GM12878 (cell line): ENCODE results near the gene LYSMD1. TPM values are rescaled to one million over a fixed set of nuclear protein-coding genes. Genes with fewer than 3 reads are reported as not detected.

Experiments
- ATAC-seq: fragments of 200-7000 bp; cut with Tn5 transposase; 3 replicates; pipeline ENCODE4 v1.9.1; 2020; ENCODE audit warnings: mild to moderate bottlenecking, moderate library complexity
- BruUV-seq: library from RNA; stranded (reverse); fragments of 400-500 nt; replicated peaks from 2 replicates; lab custom pipeline; 2021; lab: Mats Ljungman, UMichigan
- CTCF ChIA-PET: fragments of 300-600 bp; sonication (Branson Sonifier 250); formaldehyde crosslinking; extraction: SDS; loops from one replicate; lab custom pipeline; 2021; ENCODE audit warnings: inconsistent platforms; lab: Yijun Ruan, JAX
- POLR2A ChIA-PET: fragments of 350-600 bp; formaldehyde crosslinking; extraction: SDS; loops from one replicate; lab custom pipeline; 2021; ENCODE audit warnings: inconsistent platforms; lab: Charles Lee
- RAD21 ChIA-PET: fragments of 300-600 bp; sonication (Branson Sonifier 250); formaldehyde crosslinking; loops from one replicate; lab custom pipeline; 2023; ENCODE audit warnings: antibody characterized with exemption; ENCODE audit not compliant: unreplicated experiment; lab: Charles Lee
- SMC1A ChIA-PET: fragments of 300-600 bp; sonication (Branson Sonifier 250); formaldehyde crosslinking; loops from one replicate; lab custom pipeline; 2023; ENCODE audit not compliant: unreplicated experiment, uncharacterized antibody; lab: Charles Lee
- DNase-seq: peaks from one replicate; pipeline ENCODE4 v3.0.0-alpha.2; 2011; ENCODE audit warnings: low read depth, low spot score
- FAIRE-seq: peaks from 3 replicates; lab custom pipeline; 2011; peaks lifted over from hg19 to GRCh38; lab: Jason Lieb, UNC
- H2AFZ ChIP-seq: 2 replicates; pipeline ENCODE4 v1.6.0; 2011; ENCODE audit warnings: low read depth, low read length, control low read depth; ENCODE audit not compliant: control insufficient read depth
- H3K27ac ChIP-seq: 2 replicates; pipeline ENCODE4 v1.5.1; 2011; ENCODE audit warnings: control low read depth; ENCODE audit not compliant: control insufficient read depth, insufficient read depth
- H3K27me3 ChIP-seq, 2 experiments: replicated peaks in 1 of 2; 2 replicates each; pipeline versions ENCODE4 v1.6.0 to v1.6.1; 2011; ENCODE audit warnings: low read length in 1 of 2; ENCODE audit not compliant: control insufficient read depth in 2 of 2, insufficient read depth in 2 of 2
- H3K36me3 ChIP-seq, 2 experiments: 2 replicates each; pipeline ENCODE4 v1.5.1; 2011; ENCODE audit warnings: low read length in 1 of 2; ENCODE audit not compliant: control insufficient read depth in 2 of 2, insufficient read depth in 2 of 2
- H3K4me1 ChIP-seq: 2 replicates; pipeline ENCODE4 v1.6.1; 2011; ENCODE audit warnings: mild to moderate bottlenecking, low read length, moderate library complexity, mixed read lengths; ENCODE audit not compliant: control insufficient read depth, insufficient read depth
- H3K4me2 ChIP-seq: 2 replicates; pipeline ENCODE4 v1.6.0; 2011; ENCODE audit warnings: control low read depth; ENCODE audit not compliant: control insufficient read depth, insufficient read depth
- H3K4me3 ChIP-seq: fragments of 200-600 bp; sonication (generic); 2 replicates; pipeline ENCODE4 v1.5.1; 2016
- H3K79me2 ChIP-seq: 2 replicates; pipeline ENCODE4 v1.6.0; 2011; ENCODE audit warnings: low read length; ENCODE audit not compliant: control insufficient read depth, insufficient read depth
- H3K9ac ChIP-seq: 2 replicates; pipeline ENCODE4 v1.8.0; 2011; ENCODE audit warnings: low read length, control low read depth, mixed read lengths; ENCODE audit not compliant: control insufficient read depth, insufficient read depth
- H3K9me3 ChIP-seq: replicated peaks from 3 replicates; pipeline ENCODE4 v1.5.1; 2011; ENCODE audit warnings: mild to moderate bottlenecking, low read length; ENCODE audit not compliant: control insufficient read depth, insufficient read depth
- H4K20me1 ChIP-seq: 2 replicates; pipeline ENCODE4 v1.6.0; 2011; ENCODE audit not compliant: control insufficient read depth, insufficient read depth
- E2F8 ChIP-seq: fragments of 450-650 bp; IDR thresholded peaks from 2 replicates; pipeline ENCODE4 v1.6.1; 2018; ENCODE audit warnings: mild to moderate bottlenecking, low read depth, moderate library complexity; ENCODE audit not compliant: partially characterized antibody
- FOS ChIP-seq: IDR thresholded peaks from 3 replicates; pipeline ENCODE4 v1.6.1; 2011; ENCODE audit warnings: borderline replicate concordance; ENCODE audit not compliant: insufficient read length; ENCODE audit errors: extremely low read depth
- JUND ChIP-seq: IDR thresholded peaks from 2 replicates; pipeline ENCODE4 v1.6.1; 2012; ENCODE audit warnings: low read depth, mild to moderate bottlenecking, low read length, improper control_type of control experiment, moderate library complexity
- MEF2A ChIP-seq: IDR thresholded peaks from 2 replicates; pipeline ENCODE4 v1.6.1; 2011; ENCODE audit warnings: low read depth, mild to moderate bottlenecking, low read length, moderate library complexity; ENCODE audit not compliant: insufficient read depth
- MTA2 ChIP-seq: fragments of 450-650 bp; IDR thresholded peaks from 2 replicates; pipeline ENCODE4 v1.6.1; 2016; ENCODE audit warnings: low read depth, mild to moderate bottlenecking, moderate library complexity
- NFXL1 ChIP-seq: fragments of 450-650 bp; IDR thresholded peaks from 2 replicates; pipeline ENCODE4 v1.6.1; 2017; ENCODE audit warnings: antibody characterized with exemption, mild to moderate bottlenecking, borderline replicate concordance
- RELA ChIP-seq: fragments of 450-650 bp; IDR thresholded peaks from 2 replicates; pipeline ENCODE4 v1.8.0; 2014; ENCODE audit warnings: borderline replicate concordance; ENCODE audit not compliant: partially characterized antibody
- SIN3A ChIP-seq: IDR thresholded peaks from 2 replicates; pipeline ENCODE4 v1.6.1; 2012; ENCODE audit warnings: low read depth, low read length, improper control_type of control experiment
- SMARCA5 ChIP-seq: fragments of 450-650 bp; IDR thresholded peaks from 2 replicates; pipeline ENCODE4 v1.6.1; 2017; ENCODE audit warnings: mild to moderate bottlenecking
- SMC3 ChIP-seq: IDR thresholded peaks from 2 replicates; pipeline ENCODE4 v1.6.1; 2011; ENCODE audit warnings: low read length, improper control_type of control experiment, borderline replicate concordance
- TAF1 ChIP-seq: IDR thresholded peaks from 2 replicates; pipeline ENCODE4 v1.6.1; 2011; ENCODE audit warnings: mild to moderate bottlenecking, low read depth, low read length, borderline replicate concordance
- TCF12 ChIP-seq: IDR thresholded peaks from 2 replicates; pipeline ENCODE4 v1.6.1; 2011; ENCODE audit warnings: low read depth, mild to moderate bottlenecking, low read length
- ZBED1 ChIP-seq: IDR thresholded peaks from 2 replicates; pipeline ENCODE4 v1.6.1; 2016; ENCODE audit warnings: borderline replicate concordance
- ZNF217 ChIP-seq: fragments of 450-650 bp; IDR thresholded peaks from 2 replicates; pipeline ENCODE4 v1.6.1; 2017; ENCODE audit warnings: antibody characterized with exemption, mild to moderate bottlenecking
- ZNF622 ChIP-seq: fragments of 450-650 bp; IDR thresholded peaks from 2 replicates; pipeline ENCODE4 v1.6.1; 2017; ENCODE audit warnings: mild to moderate bottlenecking, inconsistent platforms
- WGBS: methylation state at CpG from one replicate; pipeline ENCODE4 v1.1.6; 2016; ENCODE audit warnings: low lambda C conversion rate; ENCODE audit not compliant: insufficient replicate concordance, insufficient coverage; ENCODE audit errors: missing lambda C conversion rate; 5-methylcytosine and 5-hydroxymethylcytosine counted together
- in situ Hi-C: fragments of 300-500 bp; cut with MboI; formaldehyde crosslinking; loops from 9 replicates; pipeline ENCODE4 v1.14.3; 2018; ENCODE audit warnings: mixed read lengths
- intact Hi-C: fragments of 100-400 bp; cut with micrococcal nuclease; formaldehyde crosslinking; loops from one replicate; pipeline ENCODE4 v1.14.2; 2022; ENCODE audit not compliant: unreplicated experiment
- polyA plus RNA-seq, 11 experiments: library from polyadenylated mRNA; depleted of rRNA in 4 of 11; unstranded in 6 of 11; stranded (reverse) in 5 of 11; fragments of >200 nt; fragmentation: Nextera tagmentation in 4 of 11; fragmentation: Illumina TruSeq in 1 of 11; extraction: Ambion mirVana in 4 of 11; extraction: Trizol in 1 of 11; gene quantifications; 1 replicate in 1 of 11; 2 replicates in 10 of 11; pipeline versions ENCODE4 v1.2.1 to v1.2.3, GENCODE V29; 2011 to 2016; ENCODE audit warnings: inconsistent platforms in 2 of 11, missing spikeins in 2 of 11, low read depth in 1 of 11
- total RNA-seq, 4 experiments: library from RNA; depleted of rRNA in 3 of 4; stranded (reverse); fragments of >200 nt in 3 of 4; fragmentation: Illumina TruSeq in 1 of 4; extraction: Trizol in 1 of 4; gene quantifications; 2 replicates each; pipeline versions ENCODE4 v1.2.1 to v1.2.3, GENCODE V29; 2013 to 2021

LYSMD1 gene
- total and polyA plus RNA-seq, 10 of the 15 experiments (the other 5 are each of a cell fraction or from before 2014, with no cell fraction given), result 0.80 to 10.4 (median 6.5) TPM

- Histone ChIP-seq H3K79me2 (peaks cover 24% of the 10 kb centered on the region), H3K36me3 (peaks cover 1 to 3% of the 10 kb centered on the region in 2 experiments; a peak in 3 of 4 replicates), H4K20me1 (no peaks in the 10 kb centered on the region), H3K27me3 (no peaks in the 10 kb centered on the region), H3K9ac (peak overlapping the region; percentile 98), H3K4me3 (peak overlapping the region; percentile 98), H3K4me2 (peak overlapping the region; percentile 94), H3K9me3 (no peaks in the 10 kb centered on the region), H3K4me1 (peaks cover 9% of the 10 kb centered on the region), H3K27ac (peak overlapping the region; percentile 70; the same call in 1 of the 2 replicates), H2AFZ (no peak overlapping the region)
- ChIA-PET POLR2A (interaction anchor here (0.6 to 2.2 kb wide), 4 partner anchors 10 to 191 kb away, joined by 3 to 19 read pairs (median 4); partner anchors contain the start of gene TNFAIP8L2), SMC1A (interaction anchor here (1.3 to 2.1 kb wide), 5 partner anchors 9 to 83 kb away, joined by 4 to 9 read pairs (median 5); partner anchors contain the start of genes TNFAIP8L2 and VPS72), RAD21 (interaction anchor here (1.0 to 1.7 kb wide), 3 partner anchors 8 to 67 kb away, joined by 3 to 12 read pairs (median 5); partner anchors contain the start of gene TNFAIP8L2), CTCF (interaction anchor here (1.1 to 2.0 kb wide), 4 partner anchors 10 to 85 kb away, joined by 3 to 8 read pairs (median 4); partner anchors contain the start of gene TNFAIP8L2)
- FAIRE-seq (no peak), DNase-seq (no peak), ATAC-seq (no peak)
- TF ChIP-seq E2F8 (no peak), SMC3 (no peak), SIN3A (no peak), FOS (no peak), MTA2 (no peak), TCF12 (no peak), NFXL1 (no peak), MEF2A (no peak), JUND (no peak), ZBED1 (no peak), RELA (no peak), SMARCA5 (no peak), ZNF622 (no peak), ZNF217 (no peak), TAF1 (no peak)
- in situ Hi-C loops, result no loop called here
- intact Hi-C loops, result no loop called here
- 98% methylated on average over 6 of the region's 6 CpGs for WGBS
- no TSS peak for BruUV-seq
Measured at GRCh38 chr1:151167116-151167515, 1.4 kb upstream of the LYSMD1 start.
